ENCODE measurements around the gene SH3PXD2A.
A peak's percentile ranks its signal among the peaks of the same experiment; 100 is the strongest.
"Not testable (repeated sequence)": the region's sequence is repeated elsewhere in the genome, so short reads cannot be mapped to it uniquely, and the experiment has no call there.

SH3PXD2A gene

GRCh38 chr10:103665162-103665889 lies 190.1 kb downstream of the SH3PXD2A start:
- DNase-seq (ENCODE audit: low spot score): no peak

- no peak for DNase-seq (ENCODE audit: low spot score)
Observed at GRCh38 chr10:103663802-103664201, 191.6 kb downstream of the SH3PXD2A start.

- DNase-seq (ENCODE audit: low spot score): no peak
Observed at GRCh38 chr10:103663236-103663635, 192.1 kb downstream of the SH3PXD2A start.

DNA sequence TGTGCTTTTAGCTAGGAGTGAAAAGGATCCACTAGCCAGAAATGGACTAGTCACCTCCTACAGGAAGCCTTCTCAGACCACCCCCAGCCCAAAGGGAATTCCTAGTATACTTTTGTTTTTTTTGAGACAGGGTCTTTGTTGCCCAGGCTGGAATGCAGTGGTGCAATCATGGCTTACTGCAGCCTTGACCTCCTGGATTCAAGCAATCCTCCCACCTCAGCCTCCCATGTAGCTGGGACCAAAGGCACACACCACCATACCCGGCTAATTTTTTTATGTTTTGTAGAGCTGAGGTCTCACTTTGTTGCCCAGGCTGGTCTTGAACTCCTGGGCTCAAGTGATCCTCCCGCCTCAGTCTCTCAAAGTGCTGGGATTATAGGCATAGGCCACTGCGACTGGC lies 192.7 kb downstream of the SH3PXD2A start:
- DNase-seq (ENCODE audit: low spot score): not testable (repeated sequence)

GRCh38 chr10:103661198-103661950 lies 194.0 kb downstream of the SH3PXD2A start:
- DNase-seq (ENCODE audit: low spot score): no peak

GRCh38 chr10:103660364-103661197 lies 194.8 kb downstream of the SH3PXD2A start:
- DNase-seq (ENCODE audit: low spot score): no peak

DNA sequence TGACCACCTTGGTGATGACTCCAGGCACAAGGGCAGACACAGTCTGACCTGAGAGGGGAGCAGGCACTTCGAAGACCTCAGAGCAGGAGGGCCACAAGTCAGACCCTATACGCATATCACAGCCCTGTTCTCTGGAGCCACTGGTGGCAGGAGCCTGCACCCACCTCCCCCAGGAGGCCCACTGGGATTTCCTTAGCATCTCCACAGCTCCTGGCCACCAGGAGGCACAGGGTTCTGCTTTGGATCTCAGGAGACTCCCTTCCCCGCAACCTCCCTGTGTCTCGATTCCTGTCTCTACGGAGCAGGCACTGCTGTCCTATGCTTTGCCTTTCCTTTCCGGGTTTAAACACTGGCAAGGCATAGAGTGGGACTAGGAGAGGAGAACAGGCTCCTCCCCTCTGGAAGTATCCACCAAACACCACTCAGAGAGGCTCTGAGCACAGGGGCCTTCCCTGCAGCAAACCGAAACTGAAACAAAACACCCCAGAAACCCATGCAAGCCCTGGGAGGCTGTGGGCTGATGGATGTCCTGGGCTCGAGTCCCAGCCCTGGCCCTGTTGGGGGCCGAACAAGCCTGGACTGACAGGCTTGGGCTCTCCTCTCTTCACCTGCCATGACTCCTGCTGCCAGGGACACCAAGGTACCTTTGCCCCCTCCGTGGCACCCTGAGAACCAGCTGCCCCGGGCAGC lies 195.6 kb downstream of the SH3PXD2A start:
- peak; percentile 33 for DNase-seq (ENCODE audit: low spot score)

DNA sequence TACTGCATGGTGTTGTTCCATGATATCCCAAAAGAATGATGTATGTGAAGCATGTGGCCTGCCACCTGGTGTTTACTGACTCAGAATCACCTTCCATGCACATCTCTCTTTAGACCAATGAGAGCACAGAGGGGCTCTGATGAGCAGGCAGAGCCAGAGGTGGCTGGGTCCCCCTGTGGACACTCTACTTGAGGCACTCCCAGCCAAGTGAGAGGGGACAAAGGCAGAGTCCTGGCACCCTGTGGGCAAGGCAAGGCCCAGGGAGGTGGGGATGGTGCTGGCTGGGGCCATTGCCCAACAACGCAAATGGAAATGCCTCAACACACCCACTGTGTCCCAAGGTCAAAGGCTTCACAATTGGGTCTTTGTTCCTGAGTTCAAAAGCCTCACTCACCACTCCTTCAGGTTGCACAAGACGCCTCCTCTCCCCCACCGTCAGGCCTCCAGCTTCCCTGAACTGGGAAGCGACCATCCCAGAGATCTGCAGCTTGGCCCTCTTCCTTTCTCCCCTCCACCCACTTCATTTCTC lies 197.3 kb downstream of the SH3PXD2A start:
- no peak for DNase-seq (ENCODE audit: low spot score)

- DNase-seq (ENCODE audit: low spot score): no peak
Observed at GRCh38 chr10:103657061-103657591, 198.2 kb downstream of the SH3PXD2A start.

- DNase-seq (ENCODE audit: low spot score): no peak
Observed at GRCh38 chr10:103654925-103655324, 200.5 kb downstream of the SH3PXD2A start.

DNA sequence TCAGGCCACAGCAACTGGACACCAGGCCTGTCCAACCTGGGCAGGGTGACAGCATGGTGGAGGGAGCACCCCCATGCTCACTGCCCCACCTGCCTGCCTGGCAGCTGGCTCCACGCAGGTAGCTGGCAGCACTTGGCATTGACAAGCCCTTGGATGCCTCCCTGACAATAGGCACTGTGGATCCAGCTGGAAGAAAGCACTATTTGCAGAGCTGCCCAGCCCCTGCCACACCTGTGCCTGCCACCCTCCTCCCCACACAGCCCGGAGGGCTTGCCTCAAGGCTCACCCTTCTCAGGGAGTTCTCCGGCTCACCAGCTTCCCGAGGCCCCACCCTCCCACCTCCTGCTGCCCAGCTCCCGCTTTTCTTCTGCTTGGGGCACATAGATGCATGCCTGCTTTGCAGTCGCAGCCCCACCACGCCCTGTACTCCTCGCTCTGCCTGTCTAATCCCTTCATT lies 201.8 kb downstream of the SH3PXD2A start:
- DNase-seq (ENCODE audit: low spot score): no peak

DNA sequence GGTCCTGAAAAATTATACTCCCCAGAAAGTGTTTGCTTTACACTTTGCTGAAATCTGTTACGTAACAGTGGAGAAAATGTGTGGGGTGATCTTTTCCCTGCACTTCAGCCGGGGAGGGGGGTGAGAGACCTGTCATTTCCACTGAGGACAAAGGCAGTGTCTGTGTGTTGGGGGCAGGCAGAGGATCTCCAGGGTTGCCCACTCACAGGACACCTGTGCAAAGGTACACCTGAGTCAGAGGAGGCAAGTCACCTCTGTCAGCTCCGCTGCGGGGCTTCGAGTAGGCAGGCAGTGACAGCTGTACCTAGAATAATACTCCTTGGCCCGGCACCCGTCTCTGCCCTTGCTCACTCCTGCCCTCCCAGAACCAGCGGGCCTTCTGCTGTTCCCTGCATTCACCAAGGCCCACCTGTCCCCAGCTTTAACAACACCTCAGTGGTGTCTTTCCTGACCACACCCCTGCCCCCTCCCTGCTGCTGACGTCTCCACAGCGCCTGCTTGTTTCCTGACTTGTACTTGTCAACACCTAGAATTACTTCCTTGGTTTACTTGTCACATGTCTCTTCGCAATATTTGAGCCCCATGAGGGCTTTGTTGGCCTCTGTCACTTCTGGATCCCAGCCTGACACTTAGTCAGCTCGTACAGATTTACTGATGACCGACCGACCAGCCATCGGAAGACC lies 202.6 kb downstream of the SH3PXD2A start:
- DNase-seq (ENCODE audit: low spot score): no peak

GRCh38 chr10:103651783-103652476 lies 203.4 kb downstream of the SH3PXD2A start:
- no peak for DNase-seq (ENCODE audit: low spot score)

DNA sequence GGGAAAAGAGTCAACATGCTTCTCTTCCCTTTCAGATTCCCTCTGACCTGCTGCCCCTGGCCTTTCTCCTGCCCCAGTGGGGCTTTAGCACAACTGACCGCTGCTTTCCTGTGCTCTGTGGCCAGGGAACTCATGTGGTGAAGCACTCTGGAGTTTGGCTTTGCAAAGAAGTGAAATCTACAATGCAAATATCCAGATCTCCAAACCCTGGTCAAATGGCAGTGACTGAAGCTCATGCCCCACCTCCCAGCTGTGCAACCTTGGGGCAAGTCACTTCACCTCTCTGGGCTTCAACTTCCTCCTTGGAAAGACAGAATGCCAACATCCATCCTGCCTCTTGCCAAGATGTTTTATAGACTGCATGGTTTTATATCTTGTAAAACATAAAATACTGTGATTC lies 204.0 kb downstream of the SH3PXD2A start:
- DNase-seq (ENCODE audit: low spot score): no peak

DNA sequence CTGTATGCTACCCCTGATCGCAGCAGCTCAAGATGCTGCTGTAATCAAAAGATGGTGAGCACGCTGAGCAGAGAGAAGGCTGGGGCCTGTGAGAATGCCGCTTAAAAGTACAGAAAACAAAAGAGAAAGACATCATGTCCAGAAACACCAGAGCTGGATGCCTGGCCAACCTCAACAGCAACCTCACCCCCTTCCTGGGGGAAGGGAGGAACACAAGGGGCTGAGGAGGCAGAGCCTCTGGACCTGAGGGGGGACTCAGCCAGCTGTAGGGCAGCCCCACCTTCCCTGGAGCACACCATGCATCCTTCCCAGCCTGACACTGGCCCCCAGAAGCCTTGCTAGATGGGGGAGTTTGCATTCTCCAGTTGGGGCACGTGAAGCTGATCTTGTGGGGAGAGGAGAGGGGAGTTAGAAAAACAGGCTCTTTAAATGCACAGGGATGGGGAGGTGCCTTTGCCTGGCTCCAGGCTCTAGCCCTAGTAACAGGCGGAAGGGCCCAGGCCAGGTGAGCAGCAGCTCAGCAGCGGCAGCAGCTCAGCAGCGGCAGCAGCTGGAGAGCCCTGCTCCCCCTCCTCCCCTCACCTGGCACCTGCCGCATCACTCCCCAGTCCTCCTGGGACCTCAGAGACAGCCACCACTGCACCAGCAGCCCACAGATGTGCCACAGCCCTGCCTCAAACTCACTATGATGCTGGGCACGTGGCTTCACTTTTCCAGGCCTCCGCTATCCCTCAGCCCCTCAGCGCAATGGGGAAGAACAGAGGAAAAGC lies 205.5 kb downstream of the SH3PXD2A start:
- DNase-seq (ENCODE audit: low spot score): no peak

- no peak for DNase-seq (ENCODE audit: low spot score)
Observed at GRCh38 chr10:103648636-103649532, 206.5 kb downstream of the SH3PXD2A start.

- no peak for DNase-seq (ENCODE audit: low spot score)
Observed at GRCh38 chr10:103648251-103648635, 207.1 kb downstream of the SH3PXD2A start.

- DNase-seq (ENCODE audit: low spot score): no peak
Observed at GRCh38 chr10:103646304-103646703, 209.1 kb downstream of the SH3PXD2A start.

All from NAMALWA (cell line).